Measurements from ENCODE around the gene ABCG1. TPM values are rescaled to one million over a fixed set of nuclear protein-coding genes. Genes with fewer than 3 reads are reported as not detected.

The ABCG1 gene
- total RNA-seq, 6 experiments from 2014 or later = 3.3 to 9.8 (median 4.8) TPM

DNA sequence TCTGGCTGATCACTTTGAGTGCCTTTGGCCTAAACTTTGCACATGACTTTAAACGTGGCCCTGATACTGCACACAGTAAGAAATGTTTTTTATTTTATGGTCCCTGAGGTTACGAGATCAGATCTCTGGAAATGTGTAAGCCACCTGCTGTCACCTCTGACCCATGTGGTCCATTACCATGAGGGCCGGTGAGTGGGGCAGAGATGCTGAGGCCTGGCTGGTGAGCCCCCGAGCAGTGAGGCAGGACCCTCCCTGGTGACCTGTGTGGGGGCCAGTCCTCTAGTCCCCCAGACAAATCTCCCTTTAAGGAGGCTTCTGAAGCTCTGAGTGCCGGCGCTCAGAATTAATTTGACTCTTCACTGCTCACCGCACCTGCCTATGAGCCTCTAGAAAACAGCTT lies 83.9 kb downstream of the ABCG1 start:
- Histone ChIP-seq H3K4me3 (no peak overlapping the region), H3K36me3 (no peaks in the 10 kb centered on the region), H3K4me1 (no peaks in the 10 kb centered on the region), H3K27ac (peak overlapping the region in 2 of 3 donors; percentile 37 to 67), H3K27me3 (no peaks in the 10 kb centered on the region), H3K9me3 (no peaks in the 10 kb centered on the region)
- intact Hi-C loops (cut with DNase I) = no loop called here
- ATAC-seq = no peak
- TF ChIP-seq POLR2A (IDR thresholded peaks at IDR 0.05) = no peak
- TF ChIP-seq, protein P1, sequence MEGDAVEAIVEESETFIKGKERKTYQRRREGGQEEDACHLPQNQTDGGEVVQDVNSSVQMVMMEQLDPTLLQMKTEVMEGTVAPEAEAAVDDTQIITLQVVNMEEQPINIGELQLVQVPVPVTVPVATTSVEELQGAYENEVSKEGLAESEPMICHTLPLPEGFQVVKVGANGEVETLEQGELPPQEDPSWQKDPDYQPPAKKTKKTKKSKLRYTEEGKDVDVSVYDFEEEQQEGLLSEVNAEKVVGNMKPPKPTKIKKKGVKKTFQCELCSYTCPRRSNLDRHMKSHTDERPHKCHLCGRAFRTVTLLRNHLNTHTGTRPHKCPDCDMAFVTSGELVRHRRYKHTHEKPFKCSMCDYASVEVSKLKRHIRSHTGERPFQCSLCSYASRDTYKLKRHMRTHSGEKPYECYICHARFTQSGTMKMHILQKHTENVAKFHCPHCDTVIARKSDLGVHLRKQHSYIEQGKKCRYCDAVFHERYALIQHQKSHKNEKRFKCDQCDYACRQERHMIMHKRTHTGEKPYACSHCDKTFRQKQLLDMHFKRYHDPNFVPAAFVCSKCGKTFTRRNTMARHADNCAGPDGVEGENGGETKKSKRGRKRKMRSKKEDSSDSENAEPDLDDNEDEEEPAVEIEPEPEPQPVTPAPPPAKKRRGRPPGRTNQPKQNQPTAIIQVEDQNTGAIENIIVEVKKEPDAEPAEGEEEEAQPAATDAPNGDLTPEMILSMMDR (IDR thresholded peaks at IDR 0.05) = no peak
- no peak for DNase-seq
- 66% methylated on average over 5 of the region's 7 CpGs for WGBS (ENCODE audit: insufficient coverage, low coverage, low lambda C conversion rate, missing lambda C conversion rate)

DNA sequence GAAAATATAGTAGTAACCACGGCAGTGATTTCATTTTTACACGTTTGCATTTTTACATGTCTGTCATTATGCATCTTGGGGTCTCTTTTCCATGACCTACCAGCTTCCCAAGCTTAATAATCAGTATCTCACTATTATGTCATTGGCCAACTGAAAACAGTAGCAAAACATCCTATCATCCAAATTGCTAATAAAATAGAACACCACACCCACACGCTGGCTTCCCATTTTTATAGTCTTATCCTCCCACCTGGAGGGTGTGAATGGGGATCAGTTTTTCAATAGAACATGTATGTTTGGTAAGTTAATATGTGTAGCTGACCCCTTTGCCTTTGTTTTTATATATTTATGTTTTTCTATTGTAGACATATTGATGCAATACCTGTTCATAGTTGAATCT lies 84.5 kb downstream of the ABCG1 start:
- intact Hi-C loops (cut with DNase I) = no loop called here
- Histone ChIP-seq H3K9me3 (no peaks in the 10 kb centered on the region), H3K36me3 (no peaks in the 10 kb centered on the region), H3K27me3 (peaks cover 0 to 4% of the 10 kb centered on the region in 2 donors), H3K27ac (no peak overlapping the region), H3K4me3 (no peak overlapping the region), H3K4me1 (no peaks in the 10 kb centered on the region)
- 47% methylated on average over 3 of the region's 3 CpGs for WGBS (ENCODE audit: insufficient coverage, low coverage, low lambda C conversion rate, missing lambda C conversion rate)
- no peak for TF ChIP-seq POLR2A (IDR thresholded peaks at IDR 0.05)
- TF ChIP-seq, protein P1 (IDR thresholded peaks at IDR 0.05) = no peak
- DNase-seq = no peak
- no peak for ATAC-seq

DNA sequence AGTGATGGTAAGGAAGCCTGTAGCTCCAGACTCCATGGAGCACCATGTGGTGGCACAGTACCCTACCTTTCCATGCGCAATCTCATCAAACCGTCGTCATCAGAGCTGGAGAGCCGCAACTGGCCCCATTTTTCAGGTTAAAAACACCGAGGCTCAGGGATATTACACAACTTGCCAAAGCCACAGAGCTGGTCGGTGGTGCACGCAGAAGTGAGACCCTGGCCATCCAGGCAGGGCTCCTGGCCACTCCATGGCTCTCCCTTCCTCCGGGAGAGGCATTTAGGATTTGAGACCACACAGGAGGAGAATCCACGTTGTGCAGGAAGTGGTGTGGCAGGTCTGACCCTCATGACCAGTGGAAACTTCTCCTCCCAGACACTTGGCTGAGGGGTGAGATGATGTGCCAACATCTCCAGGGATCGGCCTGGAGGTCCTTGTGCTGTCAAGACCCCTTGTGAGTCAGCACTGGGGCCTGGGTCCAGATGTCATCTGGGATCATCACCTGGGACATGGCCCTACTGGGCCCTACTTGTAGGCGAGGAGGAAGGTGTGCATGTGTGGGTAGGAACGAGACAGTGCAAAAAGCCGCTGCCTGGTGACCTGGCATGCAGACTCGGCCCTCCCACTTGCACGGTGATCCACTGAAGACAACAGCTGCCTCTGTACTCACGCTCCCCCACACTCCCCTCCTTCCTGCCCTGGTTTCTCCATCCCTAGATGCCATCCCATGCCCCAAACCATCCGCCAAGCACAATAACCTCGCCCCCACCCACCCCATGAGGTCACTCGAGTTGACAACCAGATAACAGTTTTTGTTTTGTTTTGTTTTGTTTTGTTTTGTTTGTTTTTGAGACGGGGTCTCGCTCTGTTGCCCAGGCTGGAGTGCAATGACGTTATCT lies 85.9 kb downstream of the ABCG1 start:
- no peaks in the 10 kb centered on the region for H3K36me3 ChIP-seq
- peaks cover 0 to 9% of the 10 kb centered on the region in 2 donors for H3K27me3 ChIP-seq
- 76% methylated on average over 9 of the region's 22 CpGs for WGBS (ENCODE audit: insufficient coverage, low coverage, low lambda C conversion rate, missing lambda C conversion rate)
- intact Hi-C loops (cut with DNase I) = no loop called here
- H3K4me1 ChIP-seq = no peaks in the 10 kb centered on the region
- no peak for ATAC-seq
- TF ChIP-seq POLR2A (IDR thresholded peaks at IDR 0.05) = no peak
- TF ChIP-seq, protein P1 (IDR thresholded peaks at IDR 0.05) = no peak
- H3K4me3 ChIP-seq = no peak overlapping the region
- no peak overlapping the region for H3K27ac ChIP-seq
- no peaks in the 10 kb centered on the region for H3K9me3 ChIP-seq
- DNase-seq = peak in 1 of 3 donors; percentile 31

DNA sequence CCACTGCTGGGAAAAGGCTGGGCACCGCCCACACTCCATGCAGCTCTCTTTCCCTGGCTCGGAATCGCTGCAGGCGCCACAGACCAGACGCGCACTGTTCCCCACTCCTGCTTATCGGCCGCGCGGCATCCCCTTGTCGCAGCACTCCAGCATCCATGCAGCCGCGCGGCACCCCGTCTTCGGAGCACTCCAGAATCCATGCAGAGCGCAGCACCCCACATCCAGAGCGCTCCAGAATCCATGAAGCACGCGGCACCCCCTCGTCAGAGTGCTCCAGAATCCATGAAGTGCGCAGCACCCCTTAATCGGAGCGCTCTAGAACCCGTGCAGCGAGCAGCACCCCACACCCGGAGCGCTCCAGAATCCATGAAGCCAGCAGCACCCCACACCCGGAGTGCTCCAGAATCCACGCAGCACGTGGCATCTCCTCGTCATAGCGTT lies 86.8 kb downstream of the ABCG1 start:
- Histone ChIP-seq H3K36me3 (no peaks in the 10 kb centered on the region), H3K27ac (no peak overlapping the region), H3K4me1 (no peaks in the 10 kb centered on the region), H3K27me3 (peaks cover 0 to 9% of the 10 kb centered on the region in 2 donors), H3K9me3 (no peaks in the 10 kb centered on the region), H3K4me3 (no peak overlapping the region)
- WGBS (ENCODE audit: insufficient coverage, low coverage, low lambda C conversion rate, missing lambda C conversion rate) = 91% methylated on average over 12 of the region's 33 CpGs
- intact Hi-C loops (cut with DNase I) = no loop called here
- ATAC-seq = no peak
- TF ChIP-seq POLR2A (IDR thresholded peaks at IDR 0.05) = no peak
- TF ChIP-seq, protein P1 (IDR thresholded peaks at IDR 0.05) = no peak
- no peak for DNase-seq
